ENCODE results near the gene ELOVL3. TPM values are rescaled to one million over a fixed set of nuclear protein-coding genes. Genes with fewer than 3 reads are reported as not detected.
"Not testable (repeated sequence)": the region's sequence is repeated elsewhere in the genome, so short reads cannot be mapped to it uniquely, and the experiment has no call there.

ELOVL3 gene
- total RNA-seq, 4 donors from 2014 or later, result 0.51 TPM; not detected in 3

DNA sequence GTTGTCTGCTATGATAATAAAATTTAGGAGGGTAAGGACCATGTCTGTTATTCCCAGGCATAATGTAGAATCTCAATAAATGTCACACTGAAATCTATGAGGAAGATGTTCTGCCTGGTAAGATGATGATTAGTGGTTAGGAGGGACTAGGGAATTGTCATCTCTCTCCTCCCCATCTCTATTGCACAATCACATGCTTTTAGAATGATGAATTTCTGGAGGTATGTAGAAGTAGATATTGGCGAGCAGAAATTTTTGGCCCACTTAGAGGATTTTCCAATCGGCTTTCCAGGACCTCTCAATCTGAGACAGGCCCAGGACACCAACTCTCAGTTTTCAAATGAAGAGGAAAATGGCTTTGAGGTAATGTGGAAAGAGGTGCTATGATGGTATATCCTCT is 17.2 kb downstream of the ELOVL3 start:
- no peak for DNase-seq
- no peak for TF ChIP-seq POLR2A (IDR thresholded peaks at IDR 0.05)
- TF ChIP-seq, protein P1, sequence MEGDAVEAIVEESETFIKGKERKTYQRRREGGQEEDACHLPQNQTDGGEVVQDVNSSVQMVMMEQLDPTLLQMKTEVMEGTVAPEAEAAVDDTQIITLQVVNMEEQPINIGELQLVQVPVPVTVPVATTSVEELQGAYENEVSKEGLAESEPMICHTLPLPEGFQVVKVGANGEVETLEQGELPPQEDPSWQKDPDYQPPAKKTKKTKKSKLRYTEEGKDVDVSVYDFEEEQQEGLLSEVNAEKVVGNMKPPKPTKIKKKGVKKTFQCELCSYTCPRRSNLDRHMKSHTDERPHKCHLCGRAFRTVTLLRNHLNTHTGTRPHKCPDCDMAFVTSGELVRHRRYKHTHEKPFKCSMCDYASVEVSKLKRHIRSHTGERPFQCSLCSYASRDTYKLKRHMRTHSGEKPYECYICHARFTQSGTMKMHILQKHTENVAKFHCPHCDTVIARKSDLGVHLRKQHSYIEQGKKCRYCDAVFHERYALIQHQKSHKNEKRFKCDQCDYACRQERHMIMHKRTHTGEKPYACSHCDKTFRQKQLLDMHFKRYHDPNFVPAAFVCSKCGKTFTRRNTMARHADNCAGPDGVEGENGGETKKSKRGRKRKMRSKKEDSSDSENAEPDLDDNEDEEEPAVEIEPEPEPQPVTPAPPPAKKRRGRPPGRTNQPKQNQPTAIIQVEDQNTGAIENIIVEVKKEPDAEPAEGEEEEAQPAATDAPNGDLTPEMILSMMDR (IDR thresholded peaks at IDR 0.05), result no peak
- Histone ChIP-seq H3K9me3 (no peaks in the 10 kb centered on the region), H3K27ac (no peak overlapping the region), H3K36me3 (no peaks in the 10 kb centered on the region), H3K4me3 (no peak overlapping the region), H3K4me1 (peaks cover 0 to 11% of the 10 kb centered on the region in 2 donors), H3K27me3 (no peaks in the 10 kb centered on the region)
- intact Hi-C loops (cut with DNase I; ENCODE audit: low total_unique reads), result no loop called here

DNA sequence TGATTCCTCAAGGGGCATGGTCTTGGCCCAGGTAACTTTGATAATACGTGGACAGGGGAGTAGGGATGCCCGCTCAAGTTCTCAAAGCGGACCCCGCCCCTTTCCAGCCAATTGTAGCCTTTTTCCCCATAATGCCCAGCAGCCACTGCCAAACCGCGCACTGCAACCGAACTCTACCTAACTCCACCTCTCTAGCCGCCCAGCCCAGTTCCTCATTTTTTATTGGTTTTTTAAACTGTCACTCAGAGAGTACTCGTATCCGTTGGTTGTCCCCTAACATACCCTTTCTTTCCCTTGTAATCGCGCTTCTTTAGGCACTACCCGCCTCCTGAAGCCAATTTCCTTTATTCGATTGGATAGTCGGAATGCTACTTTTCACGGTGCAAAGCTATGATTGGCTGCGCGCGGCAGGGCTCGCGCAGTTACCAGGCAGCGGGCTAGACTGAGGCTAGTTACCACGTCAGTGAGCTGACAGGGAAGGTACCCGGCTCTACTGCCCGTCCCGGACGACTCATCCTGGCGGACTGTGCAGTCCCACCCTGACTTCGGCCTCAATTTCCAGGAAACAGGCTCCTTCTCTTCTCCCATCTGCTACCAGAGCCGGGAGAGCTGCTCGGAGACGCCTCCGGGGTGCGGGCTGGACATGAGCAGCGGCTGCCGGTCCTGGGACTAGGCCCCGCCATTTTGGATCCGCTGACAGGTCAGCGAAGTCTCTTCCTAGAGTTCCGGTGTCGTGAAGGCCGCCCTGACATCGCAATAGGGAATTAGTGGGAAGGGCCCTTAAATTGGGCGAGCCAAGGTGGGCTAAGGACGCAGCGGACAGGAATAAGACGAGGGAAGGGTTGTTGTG is 19.2 kb downstream of the ELOVL3 start, which contains the start of gene GBF1:
TSS of gene GBF1 (plus strand) at position 451 of the 850 bp plus-strand sequence. CDS start 13,407 bp downstream, outside the sequence.
- Histone ChIP-seq H3K4me1 (peaks cover 0 to 11% of the 10 kb centered on the region in 2 donors), H3K4me3 (peak within 1 kb of the TSS; percentile 83 to 95), H3K9me3 (no peaks in the 10 kb centered on the region), H3K27ac (peak within 1 kb of the TSS; percentile 84 to 87), H3K27me3 (no peaks in the 10 kb centered on the region), H3K36me3 (no peaks in the 10 kb centered on the region)
- peak; percentile 89 to 94 for DNase-seq
- intact Hi-C loops (cut with DNase I; ENCODE audit: low total_unique reads), result no loop called here
- TF ChIP-seq, protein P1 (IDR thresholded peaks at IDR 0.05), result no peak
- TF ChIP-seq POLR2A (IDR thresholded peaks at IDR 0.05), result peak; percentile 93 to 97

DNA sequence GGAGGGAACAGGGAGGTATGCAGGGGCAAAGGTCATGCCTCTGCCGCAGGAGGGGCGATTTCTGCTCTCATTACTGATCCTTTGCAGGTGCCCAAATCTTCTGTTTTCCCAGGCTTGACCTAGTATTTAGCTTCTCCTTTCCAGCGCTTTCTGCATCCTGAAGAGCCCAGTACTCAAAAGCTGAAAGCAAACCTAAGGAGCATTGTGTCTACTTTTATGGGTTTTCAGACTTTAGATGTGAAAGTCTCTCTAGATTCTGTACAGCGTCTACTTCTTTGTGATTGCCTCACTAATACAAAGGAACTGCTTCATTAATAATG is 19.8 kb downstream of the ELOVL3 start:
- no peaks in the 10 kb centered on the region for H3K9me3 ChIP-seq
- TF ChIP-seq, protein P1 (IDR thresholded peaks at IDR 0.05), result no peak
- TF ChIP-seq POLR2A (IDR thresholded peaks at IDR 0.05), result no peak
- peaks cover 0 to 11% of the 10 kb centered on the region in 2 donors for H3K4me1 ChIP-seq
- peak overlapping the region; percentile 84 to 87 for H3K27ac ChIP-seq
- H3K4me3 ChIP-seq, result peak overlapping the region; percentile 83 to 95
- no peak for DNase-seq
- H3K27me3 ChIP-seq, result no peaks in the 10 kb centered on the region
- intact Hi-C loops (cut with DNase I; ENCODE audit: low total_unique reads), result no loop called here
- H3K36me3 ChIP-seq, result no peaks in the 10 kb centered on the region

DNA sequence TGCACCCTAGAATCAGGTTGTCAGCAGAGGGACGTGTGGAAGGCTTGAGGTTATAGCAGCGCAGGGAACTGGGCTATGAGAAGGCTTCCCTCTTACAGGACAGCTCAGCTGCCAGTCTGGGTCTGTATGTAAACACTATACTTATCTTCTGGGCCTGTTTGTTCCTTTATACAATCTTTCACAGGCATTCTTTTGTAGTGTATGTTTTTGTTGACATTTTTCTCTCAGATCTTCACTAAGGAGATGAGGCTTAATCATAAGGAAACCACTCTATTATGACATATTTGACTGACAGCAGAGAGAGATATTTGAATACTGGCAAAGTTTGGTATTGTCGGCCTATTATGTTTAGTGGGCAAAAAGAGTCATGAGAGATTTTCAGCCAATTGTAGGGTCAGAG is 20.2 kb downstream of the ELOVL3 start:
- intact Hi-C loops (cut with DNase I; ENCODE audit: low total_unique reads), result no loop called here
- no peaks in the 10 kb centered on the region for H3K36me3 ChIP-seq
- peaks cover 0 to 11% of the 10 kb centered on the region in 2 donors for H3K4me1 ChIP-seq
- H3K9me3 ChIP-seq, result no peaks in the 10 kb centered on the region
- peak overlapping the region; percentile 83 to 95 for H3K4me3 ChIP-seq
- TF ChIP-seq, protein P1 (IDR thresholded peaks at IDR 0.05), result no peak
- TF ChIP-seq POLR2A (IDR thresholded peaks at IDR 0.05), result no peak
- H3K27ac ChIP-seq, result peak overlapping the region; percentile 84 to 87
- H3K27me3 ChIP-seq, result no peaks in the 10 kb centered on the region
- DNase-seq, result no peak

DNA sequence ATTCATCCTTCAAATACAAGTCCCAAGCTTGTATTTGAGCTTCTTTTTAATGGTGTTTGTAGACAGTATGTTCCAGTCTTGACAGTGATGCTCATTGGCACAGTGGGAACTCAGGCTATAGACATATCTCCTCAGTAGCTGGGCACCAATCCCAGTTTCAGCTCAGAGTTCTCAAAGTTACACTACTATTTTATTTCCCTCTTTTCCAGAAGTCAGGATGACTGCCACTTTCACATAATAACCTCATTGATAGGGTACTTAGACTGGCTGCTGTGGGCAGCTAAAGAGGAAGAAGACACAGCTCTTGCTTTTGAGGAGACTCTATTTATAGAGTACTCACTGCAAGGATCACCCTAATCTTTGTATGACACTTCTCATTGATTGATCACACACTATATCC is 21.6 kb downstream of the ELOVL3 start:
- TF ChIP-seq POLR2A (IDR thresholded peaks at IDR 0.05), result no peak
- TF ChIP-seq, protein P1 (IDR thresholded peaks at IDR 0.05), result no peak
- H3K4me1 ChIP-seq, result peaks cover 0 to 4% of the 10 kb centered on the region in 2 donors
- intact Hi-C loops (cut with DNase I; ENCODE audit: low total_unique reads), result no loop called here

DNA sequence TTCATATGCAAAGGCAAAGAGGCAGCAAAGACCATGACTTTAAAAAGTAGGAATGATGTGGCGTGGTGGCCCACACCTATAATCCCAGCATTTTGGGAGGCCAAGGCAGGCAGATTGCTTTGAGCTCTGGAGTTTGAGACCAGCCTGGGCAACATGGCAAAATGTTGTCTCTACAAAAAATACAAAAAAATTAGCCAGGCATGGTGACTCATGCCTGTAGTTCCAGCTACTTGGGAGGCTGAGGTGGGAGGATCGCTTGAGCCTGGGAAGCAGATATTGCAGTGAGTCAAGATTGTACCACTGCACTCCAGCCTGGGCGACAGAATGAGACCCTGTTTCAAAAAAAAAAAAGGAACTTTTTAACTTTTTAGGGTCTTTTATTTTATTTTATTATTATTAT is 26.4 kb downstream of the ELOVL3 start:
- H3K27ac ChIP-seq; H3K9me3 ChIP-seq; intact Hi-C loops (cut with DNase I; ENCODE audit: low total_unique reads); H3K36me3 ChIP-seq; DNase-seq; H3K4me1 ChIP-seq; H3K4me3 ChIP-seq; H3K27me3 ChIP-seq: not testable (repeated sequence)

More for the DNA sequence above, 21.6 kb downstream of the ELOVL3 start:
- H3K27me3 ChIP-seq, result no peaks in the 10 kb centered on the region
- H3K27ac ChIP-seq, result no peak overlapping the region
- H3K36me3 ChIP-seq, result no peaks in the 10 kb centered on the region
- H3K4me3 ChIP-seq, result no peak overlapping the region
- DNase-seq, result no peak
- no peaks in the 10 kb centered on the region for H3K9me3 ChIP-seq
